Stimulated activated naive CD4-positive, alpha-beta T cell (primary cell): ENCODE measurements around the gene PMM2.
"Not testable (repeated sequence)": the region's sequence is repeated elsewhere in the genome, so short reads cannot be mapped to it uniquely, and the experiment has no call there.

Experiments
- DNase-seq, 6 experiments: peaks; one replicate each; lab custom pipeline; 2025; lab: John Stamatoyannopoulos, UW

The PMM2 gene

GRCh38 chr16:8797364-8798173, at the start of gene PMM2, which contains the start of gene TMEM186:
Gene PMM2 (plus strand): TSS chr16:8797839. CDS start chr16:8797883, 44 bp downstream.
Gene TMEM186 (minus strand): TSS chr16:8797639. CDS start chr16:8797614, 25 bp downstream.
- peak; percentile 90 to 95 (median 92) for DNase-seq

GRCh38 chr16:8748944-8749343, 48.7 kb upstream of the PMM2 start:
- not testable (repeated sequence) for DNase-seq

GRCh38 chr16:8751481-8752311, 45.9 kb upstream of the PMM2 start:
- no peak for DNase-seq

- DNase-seq, result no peak
These were observed 44.9 kb upstream of the PMM2 start for GRCh38 chr16:8752706-8753105.

- DNase-seq, result no peak
These were observed 44.1 kb upstream of the PMM2 start for GRCh38 chr16:8753416-8754054.

GRCh38 chr16:8756755-8757154, 40.9 kb upstream of the PMM2 start:
- DNase-seq, result no peak

- DNase-seq, result no peak
These were observed 39.6 kb upstream of the PMM2 start for GRCh38 chr16:8758022-8758421.

- no peak for DNase-seq
These were observed 37.6 kb upstream of the PMM2 start for GRCh38 chr16:8760021-8760420.

- no peak for DNase-seq
These were observed 36.6 kb upstream of the PMM2 start for GRCh38 chr16:8761078-8761477.

GRCh38 chr16:8762254-8762653, 35.4 kb upstream of the PMM2 start:
- no peak for DNase-seq

GRCh38 chr16:8763083-8763482, 34.6 kb upstream of the PMM2 start:
- no peak for DNase-seq

GRCh38 chr16:8763899-8764298, 33.7 kb upstream of the PMM2 start:
- DNase-seq, result no peak

GRCh38 chr16:8764525-8765250, 33.0 kb upstream of the PMM2 start:
- no peak for DNase-seq

- no peak for DNase-seq
These were observed 30.5 kb upstream of the PMM2 start for GRCh38 chr16:8767176-8767575.

- DNase-seq, result no peak
These were observed 29.4 kb upstream of the PMM2 start for GRCh38 chr16:8768283-8768682.

GRCh38 chr16:8768692-8769091, 28.9 kb upstream of the PMM2 start:
- no peak for DNase-seq

- no peak for DNase-seq
These were observed 24.1 kb upstream of the PMM2 start for GRCh38 chr16:8773537-8773936.

- DNase-seq, result no peak
These were observed 23.4 kb upstream of the PMM2 start for GRCh38 chr16:8774208-8774607.

GRCh38 chr16:8775359-8775758, 22.3 kb upstream of the PMM2 start:
- no peak for DNase-seq

GRCh38 chr16:8776129-8776584, 21.5 kb upstream of the PMM2 start:
- DNase-seq, result no peak

GRCh38 chr16:8777217-8777616, 20.4 kb upstream of the PMM2 start:
- DNase-seq, result no peak

- DNase-seq, result no peak
These were observed 15.8 kb upstream of the PMM2 start for GRCh38 chr16:8781797-8782196.
